ENCODE data around the gene VWC2L. TPM values are rescaled to one million over a fixed set of nuclear protein-coding genes. Genes with fewer than 3 reads are reported as not detected.

Gene VWC2L
- total RNA-seq, 1 experiment from 2014 or later: not detected

GRCh38 chr2:214367171-214367570 is 43.7 kb upstream of the VWC2L start:
- Histone ChIP-seq H3K27me3 (replicated peaks; ENCODE audit: insufficient read depth, low read depth, low read length, poor library complexity) (no peaks in the 10 kb centered on the region), H3K9me3 (ENCODE audit: low read depth, low read length, poor library complexity, severe bottlenecking) (no peaks in the 10 kb centered on the region), H3K36me3 (ENCODE audit: insufficient read depth, low read length, poor library complexity, severe bottlenecking) (no peaks in the 10 kb centered on the region), H3K27ac (ENCODE audit: low read depth, low read length, poor library complexity, severe bottlenecking) (no peak overlapping the region), H3K4me3 (ENCODE audit: low read depth, low read length, poor library complexity, severe bottlenecking) (no peak overlapping the region), H3K4me1 (ENCODE audit: insufficient read depth, low read length, poor library complexity, severe bottlenecking) (no peaks in the 10 kb centered on the region)
- no peak for DNase-seq (ENCODE audit: low spot score)
- ChIA-PET POLR2A (ENCODE audit: low non-redundant PET) (interaction anchor here (0.7 kb wide), 1 partner anchor 35 kb away, joined by 3 read pairs; no protein-coding TSS in a partner anchor), CTCF (no interaction called here)
- no peak for TF ChIP-seq CTCF (conservative IDR thresholded peaks at IDR 0.05; ENCODE audit: low read depth, low read length)
- TF ChIP-seq EZH2 (IDR thresholded peaks at IDR 0.05; ENCODE audit: borderline replicate concordance, low read depth, low read length, poor library complexity, severe bottlenecking): no peak
- no TSS peak for BruUV-seq (replicated peaks)
- intact Hi-C loops (cut with micrococcal nuclease; ENCODE audit: unreplicated experiment): no loop called here

- Histone ChIP-seq H3K9me3 (ENCODE audit: low read depth, low read length, poor library complexity, severe bottlenecking) (no peaks in the 10 kb centered on the region), H3K4me3 (ENCODE audit: low read depth, low read length, poor library complexity, severe bottlenecking) (no peak overlapping the region), H3K36me3 (ENCODE audit: insufficient read depth, low read length, poor library complexity, severe bottlenecking) (no peaks in the 10 kb centered on the region), H3K27ac (ENCODE audit: low read depth, low read length, poor library complexity, severe bottlenecking) (no peak overlapping the region), H3K27me3 (replicated peaks; ENCODE audit: insufficient read depth, low read depth, low read length, poor library complexity) (no peaks in the 10 kb centered on the region), H3K4me1 (ENCODE audit: insufficient read depth, low read length, poor library complexity, severe bottlenecking) (no peaks in the 10 kb centered on the region)
- CTCF ChIA-PET: no interaction called here
- POLR2A ChIA-PET (ENCODE audit: low non-redundant PET): no interaction called here
- no peak for DNase-seq (ENCODE audit: low spot score)
- no TSS peak for BruUV-seq (replicated peaks)
- intact Hi-C loops (cut with micrococcal nuclease; ENCODE audit: unreplicated experiment): no loop called here
- no peak for TF ChIP-seq CTCF (conservative IDR thresholded peaks at IDR 0.05; ENCODE audit: low read depth, low read length)
- TF ChIP-seq EZH2 (IDR thresholded peaks at IDR 0.05; ENCODE audit: borderline replicate concordance, low read depth, low read length, poor library complexity, severe bottlenecking): no peak
Measured at GRCh38 chr2:214376618-214377285, 34.1 kb upstream of the VWC2L start.

GRCh38 chr2:214377286-214377624 is 33.6 kb upstream of the VWC2L start:
- H3K27ac ChIP-seq (ENCODE audit: low read depth, low read length, poor library complexity, severe bottlenecking): no peak overlapping the region
- CTCF ChIA-PET: no interaction called here
- no TSS peak for BruUV-seq (replicated peaks)
- H3K36me3 ChIP-seq (ENCODE audit: insufficient read depth, low read length, poor library complexity, severe bottlenecking): no peaks in the 10 kb centered on the region
- no peak overlapping the region for H3K4me3 ChIP-seq (ENCODE audit: low read depth, low read length, poor library complexity, severe bottlenecking)
- POLR2A ChIA-PET (ENCODE audit: low non-redundant PET): no interaction called here
- no peaks in the 10 kb centered on the region for H3K27me3 ChIP-seq (replicated peaks; ENCODE audit: insufficient read depth, low read depth, low read length, poor library complexity)
- intact Hi-C loops (cut with micrococcal nuclease; ENCODE audit: unreplicated experiment): no loop called here
- DNase-seq (ENCODE audit: low spot score): no peak
- no peaks in the 10 kb centered on the region for H3K9me3 ChIP-seq (ENCODE audit: low read depth, low read length, poor library complexity, severe bottlenecking)
- no peak for TF ChIP-seq EZH2 (IDR thresholded peaks at IDR 0.05; ENCODE audit: borderline replicate concordance, low read depth, low read length, poor library complexity, severe bottlenecking)
- no peak for TF ChIP-seq CTCF (conservative IDR thresholded peaks at IDR 0.05; ENCODE audit: low read depth, low read length)
- no peaks in the 10 kb centered on the region for H3K4me1 ChIP-seq (ENCODE audit: insufficient read depth, low read length, poor library complexity, severe bottlenecking)
